Fibroblast of pulmonary artery (primary cell): ENCODE measurements around the gene MARCHF3.

Source experiments
- DNase-seq: peaks from one replicate; pipeline ENCODE4 v3.0.0-alpha.2; 2010; ENCODE audit warnings: low read depth
- H3K4me3 ChIP-seq: replicated peaks from 2 replicates; pipeline ENCODE4 v1.5.1; 2011; ENCODE audit warnings: low read depth, mild to moderate bottlenecking, control low read depth, low read length, moderate library complexity
- CTCF ChIP-seq: IDR thresholded peaks from 2 replicates; pipeline ENCODE4 v1.5.1; 2011; ENCODE audit warnings: mild to moderate bottlenecking, control low read depth, low read length, inconsistent platforms; ENCODE audit errors: missing control alignments

Gene MARCHF3

GRCh38 chr5:126931963-126932660 is 98.2 kb downstream of the MARCHF3 start:
- TF ChIP-seq CTCF: no peak
- no peak overlapping the region for H3K4me3 ChIP-seq
- DNase-seq: no peak

- no peak for DNase-seq
- no peak for TF ChIP-seq CTCF
- no peak overlapping the region for H3K4me3 ChIP-seq
Observed at GRCh38 chr5:126928041-126928440, 102.3 kb downstream of the MARCHF3 start.

- no peak overlapping the region for H3K4me3 ChIP-seq
- TF ChIP-seq CTCF: no peak
- no peak for DNase-seq
Observed at GRCh38 chr5:126927429-126927828, 102.9 kb downstream of the MARCHF3 start.

GRCh38 chr5:126926187-126926586 is 104.2 kb downstream of the MARCHF3 start:
- DNase-seq: no peak
- H3K4me3 ChIP-seq: no peak overlapping the region
- TF ChIP-seq CTCF: no peak

- no peak for TF ChIP-seq CTCF
Observed at GRCh38 chr5:126925482-126925881, 104.9 kb downstream of the MARCHF3 start.

GRCh38 chr5:126924331-126925033 is 105.9 kb downstream of the MARCHF3 start:
- no peak overlapping the region for H3K4me3 ChIP-seq
- TF ChIP-seq CTCF: no peak
- DNase-seq: no peak

More at GRCh38 chr5:126925482-126925881, 104.9 kb downstream of the MARCHF3 start:
- no peak for DNase-seq
- no peak overlapping the region for H3K4me3 ChIP-seq
